Neuronal stem cell (in vitro differentiated cells): ENCODE results near the gene ZEB2.

Experiments used
- DNase-seq: peaks from one replicate; pipeline ENCODE4 v3.0.0-alpha.2; 2013; ENCODE audit warnings: low spot score
- H2AFZ ChIP-seq: one replicate; pipeline ENCODE4 v1.6.1; 2013; ENCODE audit warnings: mild to moderate bottlenecking, low read length, inconsistent platforms
- H2AK5ac ChIP-seq: 2 replicates; pipeline ENCODE4 v1.6.1; 2013; ENCODE audit warnings: low read depth, mild to moderate bottlenecking, inconsistent platforms, low read length, moderate library complexity, mixed read lengths
- H2BK120ac ChIP-seq: 2 replicates; pipeline ENCODE4 v1.6.1; 2013; ENCODE audit warnings: low read depth, mild to moderate bottlenecking, inconsistent platforms, low read length, moderate library complexity, mixed read lengths
- H2BK12ac ChIP-seq: one replicate; pipeline ENCODE4 v1.6.1; 2013; ENCODE audit warnings: low read length, inconsistent platforms
- H2BK15ac ChIP-seq: 2 replicates; pipeline ENCODE4 v1.6.1; 2013; ENCODE audit warnings: mild to moderate bottlenecking, low read length, inconsistent platforms, mixed read lengths
- H2BK5ac ChIP-seq: one replicate; pipeline ENCODE4 v1.6.1; 2013; ENCODE audit warnings: inconsistent platforms, mild to moderate bottlenecking, low read length, moderate library complexity
- H3K14ac ChIP-seq: one replicate; pipeline ENCODE4 v1.6.1; 2013; ENCODE audit warnings: low read length, inconsistent platforms
- H3K18ac ChIP-seq: 2 replicates; pipeline ENCODE4 v1.6.1; 2013; ENCODE audit warnings: low read length, inconsistent platforms
- H3K23ac ChIP-seq: 2 replicates; pipeline ENCODE4 v1.6.1; 2013; ENCODE audit warnings: low read depth, mild to moderate bottlenecking, mixed read lengths, low read length, inconsistent platforms; ENCODE audit not compliant: poor library complexity
- H3K27ac ChIP-seq: replicated peaks from 3 replicates; pipeline ENCODE4 v1.5.1; 2013; ENCODE audit warnings: low read length, inconsistent platforms
- H3K27me3 ChIP-seq, 3 experiments: 2 replicates each; pipeline ENCODE4 v1.6.1; 2013; ENCODE audit warnings: low read length in 3 of 3, mild to moderate bottlenecking in 2 of 3, inconsistent platforms in 1 of 3, low read depth in 1 of 3, mixed read lengths in 1 of 3, moderate library complexity in 1 of 3; ENCODE audit not compliant: control insufficient read depth in 3 of 3, insufficient read depth in 3 of 3
- H3K36me3 ChIP-seq, 2 donors: replicated peaks in 1 of 2; 2 replicates each; pipeline ENCODE4 v1.6.1; 2013; ENCODE audit warnings: low read length in 2 of 2; ENCODE audit not compliant: control insufficient read depth in 2 of 2, insufficient read depth in 2 of 2
- H3K4ac ChIP-seq: 2 replicates; pipeline ENCODE4 v1.6.1; 2013; ENCODE audit warnings: inconsistent platforms, mild to moderate bottlenecking, low read length, moderate library complexity
- H3K4me1 ChIP-seq, 2 donors: 1 replicate in 1 of 2; 2 replicates in 1 of 2; pipeline ENCODE4 v1.6.1; 2013; ENCODE audit warnings: low read length in 2 of 2, low read depth in 1 of 2; ENCODE audit not compliant: control insufficient read depth in 2 of 2, insufficient read depth in 1 of 2
- H3K4me2 ChIP-seq: one replicate; pipeline ENCODE4 v1.6.1; 2013; ENCODE audit warnings: mild to moderate bottlenecking, low read length, inconsistent platforms; ENCODE audit not compliant: insufficient read depth, poor library complexity, severe bottlenecking
- H3K4me3 ChIP-seq, 2 donors: 2 replicates each; pipeline ENCODE4 v1.5.1; 2013; ENCODE audit warnings: low read length in 2 of 2, mild to moderate bottlenecking in 2 of 2, inconsistent platforms in 1 of 2, moderate library complexity in 1 of 2
- H3K79me1 ChIP-seq: one replicate; pipeline ENCODE4 v1.6.1; 2013; ENCODE audit warnings: low read depth, mild to moderate bottlenecking, inconsistent platforms, low read length, moderate library complexity
- H3K9ac ChIP-seq: one replicate; pipeline ENCODE4 v1.6.1; 2013; ENCODE audit warnings: mild to moderate bottlenecking, low read depth, low read length, inconsistent platforms; ENCODE audit not compliant: poor library complexity
- H3K9me3 ChIP-seq, 2 donors: replicated peaks in 1 of 2; 2 replicates each; pipeline versions ENCODE3 to v1.6.1; 2013; ENCODE audit warnings: low read length in 2 of 2, mild to moderate bottlenecking in 2 of 2, inconsistent platforms in 1 of 2, low read depth in 1 of 2, mixed read lengths in 1 of 2, moderate library complexity in 1 of 2; ENCODE audit not compliant: control insufficient read depth in 2 of 2, insufficient read depth in 1 of 2
- H4K8ac ChIP-seq: one replicate; pipeline ENCODE4 v1.6.1; 2013; ENCODE audit warnings: low read depth, mild to moderate bottlenecking, inconsistent platforms, low read length, moderate library complexity
- H4K91ac ChIP-seq: one replicate; pipeline ENCODE4 v1.6.1; 2013; ENCODE audit warnings: low read length, low read depth, mild to moderate bottlenecking, inconsistent platforms; ENCODE audit not compliant: poor library complexity
- WGBS, 2 donors: extraction: QIAGEN DNeasy Blood & Tissue Kit; methylation state at CpG; one replicate each; pipeline ENCODE4 v1.1.7; 2013; ENCODE audit warnings: missing lambda C conversion rate in 2 of 2, mixed read lengths in 1 of 2; ENCODE audit not compliant: insufficient read length in 2 of 2, insufficient replicate concordance in 1 of 2; ENCODE audit errors: extremely low coverage in 2 of 2; 5-methylcytosine and 5-hydroxymethylcytosine counted together

Gene ZEB2

DNA sequence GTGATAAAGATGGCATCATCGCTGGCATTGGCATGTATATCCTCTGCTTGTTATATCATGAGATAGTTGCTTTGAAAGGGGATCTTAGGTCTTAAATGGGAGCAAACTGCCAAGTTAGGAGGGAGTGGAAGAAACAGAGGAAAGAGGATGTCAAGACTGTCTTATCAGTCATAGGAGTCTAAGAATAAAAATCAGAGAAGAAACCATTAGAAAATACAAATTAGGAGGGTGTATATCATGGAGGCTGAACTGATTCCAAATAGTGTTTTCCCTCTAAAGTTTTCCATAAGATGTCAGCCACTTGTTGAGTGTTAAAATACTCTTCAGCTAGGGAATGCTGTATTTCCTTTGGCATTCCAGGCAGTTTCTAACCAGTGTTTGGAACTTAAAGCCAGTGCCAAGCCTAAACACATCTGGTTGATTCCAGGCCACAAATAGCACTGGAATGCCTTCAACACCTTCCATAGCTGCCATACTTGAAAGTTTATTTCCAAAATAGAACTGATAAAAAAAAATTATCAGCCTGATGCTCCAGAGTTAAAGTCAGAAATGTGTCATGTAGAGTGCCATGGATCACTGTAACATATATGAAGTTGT lies 129.4 kb downstream of the ZEB2 start:
- no peak overlapping the region for H3K4me3 ChIP-seq
- H4K91ac ChIP-seq = no peak overlapping the region
- H3K23ac ChIP-seq = no peak overlapping the region
- no CpG with 5 or more reads among the region's 1 CpG for WGBS, 2 donors
- H3K79me1 ChIP-seq = no peaks in the 10 kb centered on the region
- no peak overlapping the region for H2BK5ac ChIP-seq
- H2BK120ac ChIP-seq = no peak overlapping the region
- H2AK5ac ChIP-seq = no peak overlapping the region
- no peak overlapping the region for H2AFZ ChIP-seq
- H3K18ac ChIP-seq = no peak overlapping the region
- peaks cover 0 to 14% of the 10 kb centered on the region in 2 donors for H3K9me3 ChIP-seq
- no peaks in the 10 kb centered on the region for H3K27me3 ChIP-seq
- no peak overlapping the region for H3K4me2 ChIP-seq
- H2BK15ac ChIP-seq = no peak overlapping the region
- no peak overlapping the region for H2BK12ac ChIP-seq
- no peak overlapping the region for H4K8ac ChIP-seq
- H3K4ac ChIP-seq = no peak overlapping the region
- no peak overlapping the region for H3K9ac ChIP-seq
- no peaks in the 10 kb centered on the region for H3K4me1 ChIP-seq
- H3K14ac ChIP-seq = no peak overlapping the region
- H3K36me3 ChIP-seq = peaks cover 9 to 96% of the 10 kb centered on the region in 2 donors
- no peak for DNase-seq
- H3K27ac ChIP-seq = no peak overlapping the region

GRCh38 chr2:144389930-144390311 lies 130.0 kb downstream of the ZEB2 start:
- no peak overlapping the region for H2BK120ac ChIP-seq
- no peak overlapping the region for H2BK15ac ChIP-seq
- no peak overlapping the region for H3K4me2 ChIP-seq
- H4K91ac ChIP-seq = no peak overlapping the region
- H2AK5ac ChIP-seq = no peak overlapping the region
- DNase-seq = no peak
- no peak overlapping the region for H2BK12ac ChIP-seq
- H3K9me3 ChIP-seq = peaks cover 0 to 14% of the 10 kb centered on the region in 2 donors
- H3K9ac ChIP-seq = no peak overlapping the region
- no peak overlapping the region for H3K18ac ChIP-seq
- H2BK5ac ChIP-seq = no peak overlapping the region
- H3K14ac ChIP-seq = no peak overlapping the region
- H3K27ac ChIP-seq = no peak overlapping the region
- WGBS, 2 donors = no CpG with 5 or more reads among the region's 9 CpGs
- H3K23ac ChIP-seq = no peak overlapping the region
- H2AFZ ChIP-seq = no peak overlapping the region
- peaks cover 7 to 96% of the 10 kb centered on the region in 2 donors for H3K36me3 ChIP-seq
- H3K4me3 ChIP-seq = no peak overlapping the region
- no peaks in the 10 kb centered on the region for H3K79me1 ChIP-seq
- no peak overlapping the region for H4K8ac ChIP-seq
- H3K27me3 ChIP-seq = no peaks in the 10 kb centered on the region
- H3K4me1 ChIP-seq = no peaks in the 10 kb centered on the region
- no peak overlapping the region for H3K4ac ChIP-seq

- no peak overlapping the region for H3K4me3 ChIP-seq
- no peak overlapping the region for H2AFZ ChIP-seq
- no peak overlapping the region for H3K14ac ChIP-seq
Observed at GRCh38 chr2:144389151-144389929, 130.6 kb downstream of the ZEB2 start.

GRCh38 chr2:144385381-144385780 lies 134.5 kb downstream of the ZEB2 start:
- no peak overlapping the region for H3K4me3 ChIP-seq
- H2BK5ac ChIP-seq = no peak overlapping the region
- H4K8ac ChIP-seq = no peak overlapping the region
- no CpG with 5 or more reads among the region's 1 CpG for WGBS, 2 donors
- H2BK12ac ChIP-seq = no peak overlapping the region
- peaks cover 6 to 55% of the 10 kb centered on the region in 2 donors for H3K36me3 ChIP-seq
- H2BK15ac ChIP-seq = no peak overlapping the region
- peaks cover 0 to 8% of the 10 kb centered on the region in 2 donors for H3K9me3 ChIP-seq
- H3K27me3 ChIP-seq = no peaks in the 10 kb centered on the region
- H3K27ac ChIP-seq = no peak overlapping the region
- no peak overlapping the region for H3K9ac ChIP-seq
- no peak for DNase-seq
- no peak overlapping the region for H3K14ac ChIP-seq
- no peak overlapping the region for H3K18ac ChIP-seq
- no peak overlapping the region for H3K23ac ChIP-seq
- H3K4me1 ChIP-seq = peaks cover 0 to 3% of the 10 kb centered on the region in 2 donors
- H4K91ac ChIP-seq = no peak overlapping the region
- H2BK120ac ChIP-seq = no peak overlapping the region
- H3K79me1 ChIP-seq = no peaks in the 10 kb centered on the region
- H3K4ac ChIP-seq = no peak overlapping the region
- H2AFZ ChIP-seq = no peak overlapping the region
- H3K4me2 ChIP-seq = no peak overlapping the region
- no peak overlapping the region for H2AK5ac ChIP-seq

More at GRCh38 chr2:144389151-144389929, 130.6 kb downstream of the ZEB2 start:
- H3K23ac ChIP-seq = no peak overlapping the region
- peaks cover 7 to 94% of the 10 kb centered on the region in 2 donors for H3K36me3 ChIP-seq
- no peak overlapping the region for H2AK5ac ChIP-seq
- H3K9ac ChIP-seq = no peak overlapping the region
- no peak overlapping the region for H2BK15ac ChIP-seq
- no peaks in the 10 kb centered on the region for H3K4me1 ChIP-seq
- H3K27ac ChIP-seq = no peak overlapping the region
- H3K79me1 ChIP-seq = no peaks in the 10 kb centered on the region
- no peak overlapping the region for H2BK12ac ChIP-seq
- H3K4me2 ChIP-seq = no peak overlapping the region
- no peak for DNase-seq
- H3K9me3 ChIP-seq = peaks cover 0 to 19% of the 10 kb centered on the region in 2 donors
- no peak overlapping the region for H4K91ac ChIP-seq
- no peak overlapping the region for H3K18ac ChIP-seq
- no peak overlapping the region for H2BK120ac ChIP-seq
- H3K4ac ChIP-seq = no peak overlapping the region
- no peak overlapping the region for H4K8ac ChIP-seq
- H2BK5ac ChIP-seq = no peak overlapping the region
- 100% methylated on average over 5 of the region's 37 CpGs; no CpG with 5 or more reads in 1 of the 2 donors for WGBS, 2 donors
- no peaks in the 10 kb centered on the region for H3K27me3 ChIP-seq
